CD4-positive, alpha-beta T cell (primary cell): ENCODE measurements around the gene NR5A2. TPM values are rescaled to one million over a fixed set of nuclear protein-coding genes. Genes with fewer than 3 reads are reported as not detected.
A peak's percentile ranks its signal among the peaks of the same experiment; 100 is the strongest.

Experiments used
- ATAC-seq: fragments of 200-7000 bp; cut with Tn5 transposase; one replicate; pipeline ENCODE4 v1.10.0; 2022; ENCODE audit warnings: mild to moderate bottlenecking; ENCODE audit not compliant: poor library complexity
- CTCF ChIA-PET: fragments of 350-600 bp; sonication (Branson Sonifier 250); formaldehyde crosslinking; loops from one replicate; lab custom pipeline; 2021; ENCODE audit warnings: antibody characterized with exemption, inconsistent platforms; lab: Charles Lee
- POLR2A ChIA-PET: fragments of 350-600 bp; sonication (Branson Sonifier 250); formaldehyde crosslinking; loops from one replicate; lab custom pipeline; 2021; ENCODE audit warnings: antibody characterized with exemption, inconsistent platforms; lab: Charles Lee
- DNase-seq, 14 experiments: peaks; one replicate each; pipeline ENCODE4 v3.0.0-alpha.2; 2013 to 2020; ENCODE audit warnings: mixed read lengths in 2 of 14
- H3K27ac ChIP-seq, 2 donors: one replicate each; pipeline versions ENCODE4 v1.5.1 to v1.7.0; 2013; ENCODE audit warnings: low read length in 2 of 2, low read depth in 1 of 2, mild to moderate bottlenecking in 1 of 2
- H3K27me3 ChIP-seq, 2 experiments: 1 replicate in 1 of 2; 2 replicates in 1 of 2; pipeline versions ENCODE4 v1.6.1 to v1.7.0; 2013; ENCODE audit warnings: low read length in 2 of 2, control low read depth in 1 of 2, mild to moderate bottlenecking in 1 of 2, moderate library complexity in 1 of 2; ENCODE audit not compliant: insufficient read depth in 2 of 2, control insufficient read depth in 1 of 2
- H3K36me3 ChIP-seq: one replicate; pipeline ENCODE4 v1.6.1; 2013; ENCODE audit warnings: low read length, control low read depth; ENCODE audit not compliant: insufficient read depth
- H3K4me1 ChIP-seq: one replicate; pipeline ENCODE4 v1.6.1; 2013; ENCODE audit warnings: low read length, control low read depth; ENCODE audit not compliant: insufficient read depth
- H3K4me3 ChIP-seq: one replicate; pipeline ENCODE4 v1.5.1; 2013; ENCODE audit warnings: mild to moderate bottlenecking, low read length, moderate library complexity
- H3K9me3 ChIP-seq, 2 experiments: 1 replicate in 1 of 2; 2 replicates in 1 of 2; pipeline versions ENCODE4 v1.6.1 to v1.7.0; 2013; ENCODE audit warnings: low read length in 2 of 2, mild to moderate bottlenecking in 2 of 2, control low read depth in 1 of 2, moderate library complexity in 1 of 2; ENCODE audit not compliant: control insufficient read depth in 1 of 2, insufficient read depth in 1 of 2
- H3K27ac Mint-ChIP-seq: one replicate; pipeline ENCODE4 v1.8.0; 2020; ENCODE audit warnings: mixed read lengths
- H3K27me3 Mint-ChIP-seq: one replicate; pipeline ENCODE4 v1.8.0; 2021; ENCODE audit warnings: mixed read lengths
- H3K36me3 Mint-ChIP-seq: one replicate; pipeline ENCODE4 v1.8.0; 2021; ENCODE audit warnings: low read depth, mixed read lengths
- H3K4me1 Mint-ChIP-seq: one replicate; pipeline ENCODE4 v1.8.0; 2021; ENCODE audit warnings: low read depth, mixed read lengths
- H3K4me3 Mint-ChIP-seq: one replicate; pipeline ENCODE4 v1.8.0; 2020; ENCODE audit warnings: mild to moderate bottlenecking, mixed read lengths
- H3K9me3 Mint-ChIP-seq: one replicate; pipeline ENCODE4 v1.8.0; 2020; ENCODE audit warnings: mixed read lengths
- intact Hi-C, 2 experiments: fragments of 100-400 bp; cut with DNase I in 1 of 2; cut with micrococcal nuclease in 1 of 2; formaldehyde crosslinking; loops; one replicate each; pipeline versions ENCODE4 v1.15.1 to v1.9.0; 2023 to 2025; cut with DNase I, micrococcal nuclease
- total RNA-seq, 174 experiments: library from RNA in 2 of 174; stranded (reverse) in 2 of 174; gene quantifications; one replicate each; pipeline ENCODE4 v1.2.3 and lab custom pipeline; 2021 to 2026
- TF ChIP-seq, protein P1 (sequence below): fragments of 200-600 bp; IDR thresholded peaks from one replicate; pipeline ENCODE4 v1.8.0; 2022; ENCODE audit warnings: antibody characterized with exemption, mild to moderate bottlenecking

NR5A2 gene
- total RNA-seq, 2 experiments from 2014 or later, result not detected

DNA sequence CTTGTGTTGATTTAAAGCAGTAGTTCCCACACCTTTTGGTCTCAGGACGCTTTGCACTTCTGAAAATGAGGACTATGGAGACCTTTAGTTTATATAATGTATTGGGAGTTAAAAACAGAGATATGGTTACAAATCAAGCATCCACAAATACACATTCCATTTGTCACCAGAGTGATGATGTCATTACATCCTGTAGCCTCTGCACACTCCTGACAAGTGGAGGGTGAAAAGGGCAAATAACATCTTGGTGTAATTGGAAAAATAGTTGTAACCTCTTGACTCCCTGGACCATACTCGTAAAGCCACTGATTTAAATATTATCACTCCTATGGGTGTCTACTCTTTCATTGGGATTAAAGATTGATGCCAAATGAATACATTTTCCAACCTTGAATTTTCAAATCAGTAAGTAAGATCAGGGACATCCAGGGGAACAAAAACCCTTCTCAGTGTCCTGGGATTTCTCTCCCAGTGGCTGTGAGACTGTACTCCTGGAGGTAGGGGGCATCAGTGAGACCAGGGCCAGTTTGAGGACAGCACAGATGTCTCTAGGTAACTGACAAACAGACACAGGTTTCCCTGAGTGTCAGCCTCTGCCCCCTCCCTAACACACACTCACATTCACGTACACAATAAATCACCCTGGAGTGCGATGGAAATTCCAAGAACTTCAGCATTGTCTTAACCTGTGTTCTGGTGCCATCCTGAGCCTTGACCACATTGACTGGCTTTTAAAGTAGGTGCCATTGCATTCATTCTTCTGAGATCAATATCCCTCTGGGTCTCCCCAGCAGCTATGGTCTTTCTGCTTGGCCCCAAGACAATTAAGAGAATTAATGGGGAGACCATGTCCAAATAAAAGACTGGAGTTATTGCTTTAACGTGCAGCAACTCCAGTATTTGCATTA is 63.0 kb downstream of the NR5A2 start:
- POLR2A ChIA-PET, result no interaction called here
- ATAC-seq (no peak), DNase-seq (peak in 2 of 14 experiments; percentile 10)
- Histone ChIP-seq H3K27me3 (peaks cover 0 to 10% of the 10 kb centered on the region in 2 experiments), H3K4me1 (no peaks in the 10 kb centered on the region), H3K36me3 (no peaks in the 10 kb centered on the region), H3K9me3 (no peaks in the 10 kb centered on the region), H3K27ac (no peak overlapping the region), H3K4me3 (no peak overlapping the region)
- no peaks in the 10 kb centered on the region for H3K4me1 Mint-ChIP-seq
- no peak overlapping the region for H3K27ac Mint-ChIP-seq
- intact Hi-C loops, result no loop called here
- peaks cover 20% of the 10 kb centered on the region for H3K27me3 Mint-ChIP-seq
- TF ChIP-seq, protein P1, sequence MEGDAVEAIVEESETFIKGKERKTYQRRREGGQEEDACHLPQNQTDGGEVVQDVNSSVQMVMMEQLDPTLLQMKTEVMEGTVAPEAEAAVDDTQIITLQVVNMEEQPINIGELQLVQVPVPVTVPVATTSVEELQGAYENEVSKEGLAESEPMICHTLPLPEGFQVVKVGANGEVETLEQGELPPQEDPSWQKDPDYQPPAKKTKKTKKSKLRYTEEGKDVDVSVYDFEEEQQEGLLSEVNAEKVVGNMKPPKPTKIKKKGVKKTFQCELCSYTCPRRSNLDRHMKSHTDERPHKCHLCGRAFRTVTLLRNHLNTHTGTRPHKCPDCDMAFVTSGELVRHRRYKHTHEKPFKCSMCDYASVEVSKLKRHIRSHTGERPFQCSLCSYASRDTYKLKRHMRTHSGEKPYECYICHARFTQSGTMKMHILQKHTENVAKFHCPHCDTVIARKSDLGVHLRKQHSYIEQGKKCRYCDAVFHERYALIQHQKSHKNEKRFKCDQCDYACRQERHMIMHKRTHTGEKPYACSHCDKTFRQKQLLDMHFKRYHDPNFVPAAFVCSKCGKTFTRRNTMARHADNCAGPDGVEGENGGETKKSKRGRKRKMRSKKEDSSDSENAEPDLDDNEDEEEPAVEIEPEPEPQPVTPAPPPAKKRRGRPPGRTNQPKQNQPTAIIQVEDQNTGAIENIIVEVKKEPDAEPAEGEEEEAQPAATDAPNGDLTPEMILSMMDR, result no peak
- CTCF ChIA-PET, result no interaction called here
- H3K9me3 Mint-ChIP-seq, result no peaks in the 10 kb centered on the region
- H3K36me3 Mint-ChIP-seq, result no peaks in the 10 kb centered on the region
- H3K4me3 Mint-ChIP-seq, result no peak overlapping the region

DNA sequence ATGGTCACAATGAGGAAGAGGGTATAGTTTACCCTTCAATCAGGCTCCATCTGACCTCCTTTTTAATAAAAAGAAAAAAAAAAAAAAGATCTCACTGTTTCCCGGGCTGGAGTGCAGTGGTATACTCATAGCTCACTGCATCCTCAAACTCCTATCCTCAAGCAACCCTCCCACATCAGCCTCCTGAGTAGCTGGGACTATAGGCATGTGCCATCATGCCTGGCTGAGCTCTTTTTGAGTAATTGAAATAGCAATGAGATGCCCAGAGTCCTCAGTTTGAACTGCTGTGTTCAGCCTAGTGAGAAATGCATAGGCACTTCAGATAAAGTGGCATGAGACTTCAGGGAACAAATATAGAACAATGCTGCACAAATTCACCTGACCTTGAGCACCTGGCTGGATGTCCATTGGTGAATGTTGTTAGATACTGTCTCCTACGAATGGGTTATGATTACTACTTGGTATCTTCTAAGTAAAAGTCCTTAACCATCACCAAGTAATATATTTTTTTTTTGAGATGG is 67.6 kb downstream of the NR5A2 start:
- H3K9me3 ChIP-seq, result no peaks in the 10 kb centered on the region
- no peaks in the 10 kb centered on the region for H3K36me3 Mint-ChIP-seq
- H3K4me3 Mint-ChIP-seq, result no peak overlapping the region
- no peak overlapping the region for H3K27ac Mint-ChIP-seq
- H3K36me3 ChIP-seq, result no peaks in the 10 kb centered on the region
- H3K4me3 ChIP-seq, result no peak overlapping the region
- no peak overlapping the region for H3K27ac ChIP-seq
- TF ChIP-seq, protein P1, result no peak
- H3K27me3 Mint-ChIP-seq, result peaks cover 3% of the 10 kb centered on the region
- POLR2A ChIA-PET, result no interaction called here
- no peaks in the 10 kb centered on the region for H3K4me1 ChIP-seq
- intact Hi-C loops, result no loop called here
- no peaks in the 10 kb centered on the region for H3K4me1 Mint-ChIP-seq
- no peaks in the 10 kb centered on the region for H3K9me3 Mint-ChIP-seq
- CTCF ChIA-PET, result no interaction called here
- no peak for DNase-seq
- no peak for ATAC-seq
- peaks cover 0 to 4% of the 10 kb centered on the region in 2 experiments for H3K27me3 ChIP-seq

DNA sequence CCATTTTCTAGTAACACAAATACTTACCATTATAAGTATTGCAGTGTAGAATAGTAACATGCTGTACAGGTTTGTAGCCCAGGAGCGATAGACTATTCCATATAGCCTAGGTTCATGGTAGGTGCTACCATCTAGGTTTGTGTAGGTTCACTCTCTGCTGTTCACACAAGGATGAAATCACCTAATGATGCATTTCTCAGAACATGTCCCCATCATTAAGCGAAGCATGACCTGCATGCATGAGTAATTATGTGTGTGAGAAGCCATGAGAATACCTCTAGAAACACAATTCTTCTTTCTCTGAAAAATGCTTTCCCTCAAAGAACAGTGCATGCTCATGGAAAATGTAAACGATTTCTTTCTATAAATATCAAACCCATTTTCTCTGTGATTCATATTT is 69.3 kb downstream of the NR5A2 start:
- peaks cover 3% of the 10 kb centered on the region for H3K27me3 Mint-ChIP-seq
- H3K9me3 ChIP-seq, result no peaks in the 10 kb centered on the region
- no peaks in the 10 kb centered on the region for H3K4me1 Mint-ChIP-seq
- H3K4me3 ChIP-seq, result no peak overlapping the region
- no peak overlapping the region for H3K4me3 Mint-ChIP-seq
- CTCF ChIA-PET, result no interaction called here
- DNase-seq (no peak), ATAC-seq (no peak)
- H3K27me3 ChIP-seq, result peaks cover 0 to 4% of the 10 kb centered on the region in 2 experiments
- no peak overlapping the region for H3K27ac Mint-ChIP-seq
- no peaks in the 10 kb centered on the region for H3K36me3 ChIP-seq
- no peaks in the 10 kb centered on the region for H3K9me3 Mint-ChIP-seq
- no peaks in the 10 kb centered on the region for H3K36me3 Mint-ChIP-seq
- no peaks in the 10 kb centered on the region for H3K4me1 ChIP-seq
- intact Hi-C loops, result no loop called here
- no peak overlapping the region for H3K27ac ChIP-seq
- POLR2A ChIA-PET, result no interaction called here
- TF ChIP-seq, protein P1, result no peak
